Gastrocnemius medialis (tissue), 4 donors: ENCODE data around the gene PCSK5.

Experiments used
- POLR2A ChIP-seq, 2 donors: fragments of 450-650 bp; IDR thresholded peaks; one replicate each; pipeline ENCODE4 v1.6.1; 2017; ENCODE audit warnings: antibody characterized with exemption in 2 of 2, mild to moderate bottlenecking in 2 of 2, moderate library complexity in 2 of 2
- TF ChIP-seq, protein P1 (sequence below), 5 experiments: fragments of 450-650 bp in 3 of 5; fragments of 200-600 bp in 2 of 5; sonication (generic) in 2 of 5; IDR thresholded peaks in 4 of 5; conservative IDR thresholded peaks in 1 of 5; 1 replicate in 4 of 5; 2 replicates in 1 of 5; pipeline ENCODE4 v1.5.1; 2016 to 2019; ENCODE audit warnings: antibody characterized with exemption in 5 of 5, mild to moderate bottlenecking in 3 of 5, moderate library complexity in 3 of 5

- TF ChIP-seq POLR2A (IDR thresholded peaks at IDR 0.05): no peak
- TF ChIP-seq, protein P1, sequence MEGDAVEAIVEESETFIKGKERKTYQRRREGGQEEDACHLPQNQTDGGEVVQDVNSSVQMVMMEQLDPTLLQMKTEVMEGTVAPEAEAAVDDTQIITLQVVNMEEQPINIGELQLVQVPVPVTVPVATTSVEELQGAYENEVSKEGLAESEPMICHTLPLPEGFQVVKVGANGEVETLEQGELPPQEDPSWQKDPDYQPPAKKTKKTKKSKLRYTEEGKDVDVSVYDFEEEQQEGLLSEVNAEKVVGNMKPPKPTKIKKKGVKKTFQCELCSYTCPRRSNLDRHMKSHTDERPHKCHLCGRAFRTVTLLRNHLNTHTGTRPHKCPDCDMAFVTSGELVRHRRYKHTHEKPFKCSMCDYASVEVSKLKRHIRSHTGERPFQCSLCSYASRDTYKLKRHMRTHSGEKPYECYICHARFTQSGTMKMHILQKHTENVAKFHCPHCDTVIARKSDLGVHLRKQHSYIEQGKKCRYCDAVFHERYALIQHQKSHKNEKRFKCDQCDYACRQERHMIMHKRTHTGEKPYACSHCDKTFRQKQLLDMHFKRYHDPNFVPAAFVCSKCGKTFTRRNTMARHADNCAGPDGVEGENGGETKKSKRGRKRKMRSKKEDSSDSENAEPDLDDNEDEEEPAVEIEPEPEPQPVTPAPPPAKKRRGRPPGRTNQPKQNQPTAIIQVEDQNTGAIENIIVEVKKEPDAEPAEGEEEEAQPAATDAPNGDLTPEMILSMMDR (IDR thresholded peaks at IDR 0.05 in 4 of 5, conservative IDR thresholded peaks at IDR 0.05 in 1 of 5): no peak
Measured at GRCh38 chr9:76136986-76137385, 246.5 kb downstream of the PCSK5 start.
